B cell (primary cell): Measurements from ENCODE around the gene ADAM17. TPM values are rescaled to one million over a fixed set of nuclear protein-coding genes. Genes with fewer than 3 reads are reported as not detected.

Experiments used
- ATAC-seq: fragments of 200-7000 bp; cut with Tn5 transposase; one replicate; pipeline ENCODE4 v1.10.0; 2021; ENCODE audit warnings: low read depth, mild to moderate bottlenecking, moderate number of reproducible peaks, moderate library complexity
- CTCF ChIA-PET: fragments of 350-600 bp; sonication (Branson Sonifier 250); formaldehyde crosslinking; loops from one replicate; lab custom pipeline; 2021; ENCODE audit warnings: antibody characterized with exemption, inconsistent platforms; lab: Charles Lee
- POLR2A ChIA-PET: fragments of 350-600 bp; sonication (Branson Sonifier 250); formaldehyde crosslinking; loops from one replicate; lab custom pipeline; 2021; ENCODE audit warnings: antibody characterized with exemption; lab: Charles Lee
- DNase-seq: peaks from one replicate; pipeline ENCODE4 v3.0.0; 2013
- H2AFZ ChIP-seq: 2 replicates; pipeline ENCODE4 v1.6.1; 2012; ENCODE audit warnings: mild to moderate bottlenecking, low read depth, low read length; ENCODE audit not compliant: insufficient read depth, poor library complexity, severe bottlenecking
- H3K27ac ChIP-seq, 2 donors: 1 replicate in 1 of 2; 2 replicates in 1 of 2; pipeline ENCODE4 v1.5.1; 2012 to 2013; ENCODE audit warnings: low read length in 2 of 2, mild to moderate bottlenecking in 2 of 2, moderate library complexity in 1 of 2
- H3K27me3 ChIP-seq, 4 experiments: fragments of 200-600 bp in 1 of 4; sonication (generic) in 1 of 4; replicated peaks in 1 of 4; 1 replicate in 2 of 4; 2 replicates in 2 of 4; pipeline versions ENCODE4 v1.6.1 to v1.7.0; 2013 to 2016; ENCODE audit warnings: low read length in 3 of 4, mild to moderate bottlenecking in 2 of 4, mixed read lengths in 1 of 4, moderate library complexity in 1 of 4; ENCODE audit not compliant: insufficient read depth in 4 of 4, control insufficient read depth in 3 of 4; ENCODE audit errors: control extremely low read depth in 1 of 4
- H3K36me3 ChIP-seq, 2 experiments: replicated peaks in 1 of 2; 1 replicate in 1 of 2; 2 replicates in 1 of 2; pipeline versions ENCODE4 v1.6.1 to v1.7.1; 2013; ENCODE audit warnings: low read length in 1 of 2; ENCODE audit not compliant: insufficient read depth in 2 of 2, control insufficient read depth in 1 of 2; ENCODE audit errors: control extremely low read depth in 1 of 2, extremely low read depth in 1 of 2
- H3K4me1 ChIP-seq, 2 donors: fragments of 200-600 bp in 1 of 2; sonication (generic) in 1 of 2; 1 replicate in 1 of 2; 2 replicates in 1 of 2; pipeline versions ENCODE4 v1.5.1 to v1.6.1; 2013 to 2017; ENCODE audit warnings: low read length in 2 of 2; ENCODE audit not compliant: control insufficient read depth in 2 of 2, insufficient read depth in 2 of 2
- H3K4me2 ChIP-seq: replicated peaks from 2 replicates; pipeline ENCODE3; 2012; ENCODE audit warnings: mild to moderate bottlenecking, low read depth, low read length; ENCODE audit not compliant: poor library complexity, severe bottlenecking
- H3K4me3 ChIP-seq, 5 experiments: fragments of 200-600 bp in 1 of 5; sonication (generic) in 1 of 5; 1 replicate in 3 of 5; 2 replicates in 2 of 5; pipeline versions ENCODE4 v1.5.1 to v1.7.0; 2011 to 2016; ENCODE audit warnings: low read length in 4 of 5, mild to moderate bottlenecking in 4 of 5, low read depth in 2 of 5, control low read depth in 1 of 5, moderate library complexity in 1 of 5; ENCODE audit not compliant: insufficient read depth in 1 of 5; ENCODE audit errors: control extremely low read depth in 1 of 5, extremely low read depth in 1 of 5
- H3K79me2 ChIP-seq: fragments of 200-600 bp; sonication (generic); one replicate; pipeline ENCODE4 v1.6.0; 2016; ENCODE audit warnings: low read length; ENCODE audit not compliant: control insufficient read depth, insufficient read depth
- H3K9ac ChIP-seq: fragments of 200-600 bp; sonication (generic); 2 replicates; pipeline ENCODE4 v1.6.1; 2017; ENCODE audit warnings: mild to moderate bottlenecking, low read length, moderate library complexity
- H3K9me3 ChIP-seq, 3 donors: one replicate each; pipeline versions ENCODE4 v1.6.1 to v1.7.1; 2013; ENCODE audit warnings: low read length in 2 of 3; ENCODE audit not compliant: control insufficient read depth in 2 of 3, insufficient read depth in 1 of 3; ENCODE audit errors: control extremely low read depth in 1 of 3
- H4K20me1 ChIP-seq: 2 replicates; pipeline ENCODE4 v1.6.0; 2012; ENCODE audit warnings: mild to moderate bottlenecking, low read length; ENCODE audit not compliant: insufficient read depth, control insufficient read depth, poor library complexity, severe bottlenecking
- H3K27ac Mint-ChIP-seq: one replicate; pipeline ENCODE4 v1.8.0; 2021; ENCODE audit warnings: mixed read lengths
- H3K27me3 Mint-ChIP-seq: one replicate; pipeline ENCODE4 v1.8.0; 2021; ENCODE audit warnings: mixed read lengths
- H3K4me1 Mint-ChIP-seq: one replicate; pipeline ENCODE4 v1.8.0; 2021; ENCODE audit warnings: mixed read lengths
- H3K4me3 Mint-ChIP-seq: one replicate; pipeline ENCODE4 v1.8.0; 2021; ENCODE audit warnings: mixed read lengths
- H3K9me3 Mint-ChIP-seq: one replicate; pipeline ENCODE4 v1.8.0; 2022; ENCODE audit warnings: mixed read lengths; ENCODE audit not compliant: insufficient read depth
- CTCF ChIP-seq: fragments of 200-600 bp; IDR thresholded peaks from one replicate; pipeline ENCODE4 v1.8.0; 2022; ENCODE audit warnings: antibody characterized with exemption, mild to moderate bottlenecking
- EZH2 ChIP-seq: IDR thresholded peaks from 2 replicates; pipeline ENCODE4 v1.6.1; 2012; ENCODE audit warnings: borderline replicate concordance, low read depth, mild to moderate bottlenecking, moderate library complexity, low read length; ENCODE audit not compliant: insufficient read depth, poor library complexity, severe bottlenecking
- WGBS: methylation state at CpG from one replicate; pipeline ENCODE4 v1.1.5; 2013; ENCODE audit warnings: missing lambda C conversion rate; ENCODE audit not compliant: insufficient coverage; 5-methylcytosine and 5-hydroxymethylcytosine counted together
- intact Hi-C: fragments of 100-400 bp; cut with micrococcal nuclease; formaldehyde crosslinking; loops from one replicate; pipeline ENCODE4 v1.10.0; 2022
- polyA plus RNA-seq: library from polyadenylated mRNA; depleted of rRNA; stranded (reverse); fragments of >200 nt; gene quantifications from 2 replicates; pipeline ENCODE4 v1.2.3, GENCODE V29; 2012
- total RNA-seq, 2 donors: library from RNA; stranded (reverse); fragments of 120-200 nt in 1 of 2; gene quantifications; 1 replicate in 1 of 2; 2 replicates in 1 of 2; pipeline versions ENCODE4 v1.2.3 to v1.2.4, GENCODE V29; 2013 to 2022

ADAM17 gene
- total and polyA plus RNA-seq, 2 donors (not counting 1 experiment from before 2014, with no cell fraction given) = 13.9 to 57.8 TPM

- no peak overlapping the region for H2AFZ ChIP-seq
- H3K4me1 ChIP-seq = no peaks in the 10 kb centered on the region
- ATAC-seq (no peak), DNase-seq (no peak)
- intact Hi-C loops = no loop called here
- Mint-ChIP-seq H3K4me1 (no peaks in the 10 kb centered on the region), H3K27me3 (no peaks in the 10 kb centered on the region), H3K27ac (no peak overlapping the region), H3K4me3 (no peak overlapping the region), H3K9me3 (no peaks in the 10 kb centered on the region)
- H3K36me3 ChIP-seq = peaks cover 2 to 46% of the 10 kb centered on the region in 2 experiments
- POLR2A ChIA-PET = no interaction called here
- 96% methylated on average over 2 of the region's 5 CpGs for WGBS
- TF ChIP-seq CTCF (no peak), EZH2 (no peak)
- H3K4me3 ChIP-seq = no peak overlapping the region
- H3K9ac ChIP-seq = no peak overlapping the region
- no peaks in the 10 kb centered on the region for H3K27me3 ChIP-seq
- no peaks in the 10 kb centered on the region for H3K79me2 ChIP-seq
- H4K20me1 ChIP-seq = no peaks in the 10 kb centered on the region
- CTCF ChIA-PET = no interaction called here
- H3K4me2 ChIP-seq = no peak overlapping the region
- H3K27ac ChIP-seq = no peak overlapping the region
- no peaks in the 10 kb centered on the region for H3K9me3 ChIP-seq
Observed at GRCh38 chr2:9443526-9443925, 112.1 kb downstream of the ADAM17 start.

DNA sequence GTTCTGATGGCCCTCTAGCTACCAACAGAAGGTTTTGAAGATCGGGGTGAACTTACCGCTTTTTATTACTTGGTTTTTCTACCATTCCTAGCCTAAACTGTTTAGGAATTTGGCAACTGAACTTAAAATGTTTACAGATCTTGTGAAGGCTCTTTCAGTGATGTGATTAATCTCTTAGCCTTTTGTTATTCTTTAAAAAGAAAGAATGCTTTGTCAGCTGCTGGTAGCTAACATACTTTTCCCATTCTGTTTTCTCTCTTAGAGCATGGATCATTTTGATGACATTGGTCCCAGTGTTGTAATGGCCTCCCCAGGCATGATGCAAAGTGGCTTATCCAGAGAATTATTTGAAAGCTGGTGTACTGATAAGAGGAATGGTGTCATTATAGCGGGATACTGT is 114.1 kb downstream of the ADAM17 start:
- Mint-ChIP-seq H3K9me3 (no peaks in the 10 kb centered on the region), H3K4me3 (no peak overlapping the region), H3K27me3 (no peaks in the 10 kb centered on the region), H3K4me1 (no peaks in the 10 kb centered on the region), H3K27ac (no peak overlapping the region)
- ChIA-PET POLR2A (no interaction called here), CTCF (no interaction called here)
- Histone ChIP-seq H2AFZ (no peak overlapping the region), H3K27me3 (no peaks in the 10 kb centered on the region), H3K27ac (no peak overlapping the region), H3K4me1 (no peaks in the 10 kb centered on the region), H4K20me1 (no peaks in the 10 kb centered on the region), H3K4me3 (no peak overlapping the region), H3K9ac (no peak overlapping the region), H3K4me2 (no peak overlapping the region), H3K9me3 (no peaks in the 10 kb centered on the region), H3K36me3 (peaks cover 9 to 55% of the 10 kb centered on the region in 2 experiments), H3K79me2 (no peaks in the 10 kb centered on the region)
- ATAC-seq = no peak
- DNase-seq = no peak
- no peak for TF ChIP-seq CTCF
- no peak for TF ChIP-seq EZH2
- 100% methylated on average over 1 of the region's 3 CpGs for WGBS
- intact Hi-C loops = no loop called here
